PC-3 (cell line): Measurements from ENCODE around the gene ARHGAP32. TPM values are rescaled to one million over a fixed set of nuclear protein-coding genes. Genes with fewer than 3 reads are reported as not detected.

Source experiments
- ATAC-seq: fragments of 200-7000 bp; cut with Tn5 transposase; 2 replicates; pipeline ENCODE4 v1.9.1; 2020; ENCODE audit warnings: mild to moderate bottlenecking, moderate library complexity
- BruUV-seq: library from RNA; stranded (reverse); fragments of 400-500 nt; replicated peaks from 2 replicates; lab custom pipeline; 2021; lab: Mats Ljungman, UMichigan
- CTCF ChIA-PET: fragments of 300-600 bp; sonication (Branson Sonifier 250); formaldehyde crosslinking; loops from one replicate; lab custom pipeline; 2022; ENCODE audit warnings: antibody characterized with exemption; lab: Charles Lee
- POLR2A ChIA-PET: fragments of 300-600 bp; sonication (Branson Sonifier 250); formaldehyde crosslinking; loops from one replicate; lab custom pipeline; 2022; ENCODE audit warnings: antibody characterized with exemption; ENCODE audit not compliant: unreplicated experiment; lab: Charles Lee
- DNase-seq: peaks from one replicate; pipeline ENCODE4 v3.0.0-alpha.2; 2015
- H2AFZ ChIP-seq: fragments of 300-600 bp; sonication (generic); 2 replicates; pipeline ENCODE4 v1.6.0; 2016; ENCODE audit warnings: antibody characterized with exemption, low read length
- H3F3A ChIP-seq: fragments of 300-600 bp; sonication (generic); one replicate; pipeline ENCODE4 v1.6.0; 2017; ENCODE audit warnings: antibody characterized with exemption, low read length, control low read depth, mild to moderate bottlenecking; ENCODE audit not compliant: unreplicated experiment
- H3K27ac ChIP-seq: fragments of 300-600 bp; sonication (generic); 2 replicates; pipeline ENCODE4 v1.5.1; 2016; ENCODE audit warnings: mild to moderate bottlenecking, low read length
- H3K27me3 ChIP-seq: fragments of 300-600 bp; sonication (generic); 2 replicates; pipeline ENCODE4 v1.6.1; 2016; ENCODE audit warnings: low read length, mixed read lengths
- H3K36me3 ChIP-seq: fragments of 300-600 bp; sonication (generic); 2 replicates; pipeline ENCODE4 v1.6.1; 2016; ENCODE audit warnings: low read depth, mixed run types, low read length, mixed read lengths
- H3K4me1 ChIP-seq: fragments of 300-600 bp; sonication (generic); 2 replicates; pipeline ENCODE4 v1.5.1; 2016; ENCODE audit warnings: low read length; ENCODE audit not compliant: insufficient read depth
- H3K4me2 ChIP-seq: fragments of 300-600 bp; sonication (generic); 2 replicates; pipeline ENCODE4 v1.6.0; 2016; ENCODE audit warnings: low read length
- H3K4me3 ChIP-seq: fragments of 300-600 bp; sonication (generic); 2 replicates; pipeline ENCODE4 v1.5.1; 2016; ENCODE audit warnings: mild to moderate bottlenecking, low read length, mixed read lengths
- H3K79me2 ChIP-seq: fragments of 300-600 bp; sonication (generic); 2 replicates; pipeline ENCODE4 v1.6.1; 2017; ENCODE audit warnings: low read length, mixed read lengths
- H3K9ac ChIP-seq: fragments of 300-600 bp; sonication (generic); 2 replicates; pipeline ENCODE4 v1.6.0; 2016; ENCODE audit warnings: mild to moderate bottlenecking, low read length
- H3K9me2 ChIP-seq: fragments of 300-600 bp; sonication (generic); replicated peaks from 2 replicates; pipeline ENCODE4 v1.6.1; 2016; ENCODE audit warnings: mixed run types, low read length, mixed read lengths
- H3K9me3 ChIP-seq: fragments of 300-600 bp; sonication (generic); 2 replicates; pipeline ENCODE4 v1.6.1; 2016; ENCODE audit warnings: low read length, mixed read lengths
- H4K20me1 ChIP-seq: fragments of 300-600 bp; sonication (generic); 2 replicates; pipeline ENCODE4 v1.6.1; 2016; ENCODE audit warnings: low read length, mixed read lengths
- CTCF ChIP-seq: fragments of 300-600 bp; sonication (generic); conservative IDR thresholded peaks from 2 replicates; pipeline ENCODE4 v1.5.1; 2017; ENCODE audit warnings: antibody characterized with exemption, low read depth, mild to moderate bottlenecking, low read length
- EZH2 ChIP-seq: fragments of 300-600 bp; sonication (generic); IDR thresholded peaks from one replicate; pipeline ENCODE4 v1.6.1; 2017; ENCODE audit warnings: antibody characterized with exemption, mild to moderate bottlenecking, low read length; ENCODE audit not compliant: unreplicated experiment
- EZH2phosphoT487 ChIP-seq: fragments of 300-600 bp; sonication (generic); IDR thresholded peaks from 2 replicates; pipeline ENCODE4 v1.6.1; 2018; ENCODE audit warnings: mild to moderate bottlenecking, antibody characterized with exemption, low read length, borderline replicate concordance
- intact Hi-C: fragments of 100-400 bp; cut with micrococcal nuclease; formaldehyde crosslinking; loops from 2 replicates; pipeline ENCODE4 v1.9.0; 2023
- total RNA-seq: library from RNA; depleted of rRNA; stranded (reverse); fragments of >200 nt; gene quantifications from 2 replicates; pipeline ENCODE4 v1.2.3, GENCODE V29; 2014

ARHGAP32 gene
- total RNA-seq, 1 experiment from 2014 or later: 13.7 TPM

GRCh38 chr11:128957202-128957482 is 235.0 kb downstream of the ARHGAP32 start:
- Histone ChIP-seq H3K4me2 (no peak overlapping the region), H3K36me3 (no peaks in the 10 kb centered on the region), H3K9me3 (no peaks in the 10 kb centered on the region), H3K27ac (no peak overlapping the region), H3K27me3 (no peaks in the 10 kb centered on the region), H3K9me2 (no peaks in the 10 kb centered on the region), H3K4me3 (no peak overlapping the region), H3F3A (no peaks in the 10 kb centered on the region), H2AFZ (no peak overlapping the region), H3K79me2 (no peaks in the 10 kb centered on the region), H3K4me1 (no peaks in the 10 kb centered on the region), H4K20me1 (no peaks in the 10 kb centered on the region), H3K9ac (no peak overlapping the region)
- CTCF ChIA-PET: interaction anchor here (0.9 to 1.2 kb wide), 2 partner anchors 52 to 72 kb away, joined by 3 to 41 read pairs; no protein-coding TSS in a partner anchor
- intact Hi-C loops: loop anchor here (2.0 to 10.0 kb wide), 3 partner anchors 160 to 802 kb away; no protein-coding TSS in a partner anchor
- DNase-seq: no peak
- TF ChIP-seq EZH2phosphoT487: no peak
- no peak for TF ChIP-seq CTCF
- no peak for TF ChIP-seq EZH2
- 0 out of 2 replicates have a peak, but pooled peaks have one; percentile 6 for ATAC-seq
- BruUV-seq: no TSS peak
- POLR2A ChIA-PET: interaction anchor here (0.6 kb wide), 1 partner anchor 72 kb away, joined by 3 read pairs; no protein-coding TSS in a partner anchor

GRCh38 chr11:128956401-128957201 is 235.5 kb downstream of the ARHGAP32 start:
- ATAC-seq: peak; percentile 93
- Histone ChIP-seq H4K20me1 (no peaks in the 10 kb centered on the region), H3K9me2 (no peaks in the 10 kb centered on the region), H3K79me2 (no peaks in the 10 kb centered on the region), H3K4me2 (no peak overlapping the region), H3F3A (no peaks in the 10 kb centered on the region), H3K4me3 (no peak overlapping the region), H3K27me3 (no peaks in the 10 kb centered on the region), H2AFZ (no peak overlapping the region), H3K9ac (no peak overlapping the region), H3K4me1 (no peaks in the 10 kb centered on the region), H3K27ac (no peak overlapping the region), H3K9me3 (no peaks in the 10 kb centered on the region), H3K36me3 (no peaks in the 10 kb centered on the region)
- TF ChIP-seq CTCF (peak; percentile 94), EZH2 (no peak)
- DNase-seq: peak; percentile 95
- ChIA-PET CTCF (interaction anchor here (0.5 to 1.2 kb wide), 12 partner anchors 9 to 674 kb away, joined by 3 to 41 read pairs (median 3); no protein-coding TSS in a partner anchor), POLR2A (interaction anchor here (0.6 kb wide), 1 partner anchor 52 kb away, joined by 5 read pairs; no protein-coding TSS in a partner anchor)
- intact Hi-C loops: loop anchor here (1.0 to 10.0 kb wide), 5 partner anchors 72 to 925 kb away; no protein-coding TSS in a partner anchor
- no TSS peak for BruUV-seq

GRCh38 chr11:128955636-128956035 is 236.5 kb downstream of the ARHGAP32 start:
- CTCF ChIA-PET: interaction anchor here (0.6 kb wide), 1 partner anchor 51 kb away, joined by 3 read pairs; no protein-coding TSS in a partner anchor
- TF ChIP-seq EZH2phosphoT487 (no peak), CTCF (no peak), EZH2 (no peak)
- Histone ChIP-seq H3K9me3 (no peaks in the 10 kb centered on the region), H3K4me3 (no peak overlapping the region), H3K27ac (no peak overlapping the region), H3K36me3 (no peaks in the 10 kb centered on the region), H3K79me2 (no peaks in the 10 kb centered on the region), H3K4me1 (no peaks in the 10 kb centered on the region), H3K9me2 (no peaks in the 10 kb centered on the region), H2AFZ (no peak overlapping the region), H3K27me3 (no peaks in the 10 kb centered on the region), H3F3A (no peaks in the 10 kb centered on the region), H3K4me2 (no peak overlapping the region), H4K20me1 (no peaks in the 10 kb centered on the region), H3K9ac (no peak overlapping the region)
- no TSS peak for BruUV-seq
- no peak for ATAC-seq
- intact Hi-C loops: loop anchor here (1.0 to 10.0 kb wide), 5 partner anchors 71 to 924 kb away; no protein-coding TSS in a partner anchor
- DNase-seq: no peak
- POLR2A ChIA-PET: no interaction called here
